T-helper 1 cell treated with Interleukin-12 subunit alpha and Interleukin-12 subunit beta and Interleukin-4 antibody, amounts not matched to agents 30 ng/mL and 1 ng/mL, for 36 hours (primary cell): ENCODE data around the gene FAM13A. TPM values are rescaled to one million over a fixed set of nuclear protein-coding genes. Genes with fewer than 3 reads are reported as not detected.
"Not testable (repeated sequence)": the region's sequence is repeated elsewhere in the genome, so short reads cannot be mapped to it uniquely, and the experiment has no call there.

ENCODE experiments used
- intact Hi-C: fragments of 100-400 bp; cut with micrococcal nuclease; formaldehyde crosslinking; loops from one replicate; pipeline ENCODE4 v1.15.1; 2024
- total RNA-seq: library from RNA; stranded (reverse); gene quantifications from 2 replicates; pipeline ENCODE4 v1.2.3, GENCODE V29; 2022

FAM13A gene
- total RNA-seq, 1 donor from 2014 or later = 16.6 TPM

DNA sequence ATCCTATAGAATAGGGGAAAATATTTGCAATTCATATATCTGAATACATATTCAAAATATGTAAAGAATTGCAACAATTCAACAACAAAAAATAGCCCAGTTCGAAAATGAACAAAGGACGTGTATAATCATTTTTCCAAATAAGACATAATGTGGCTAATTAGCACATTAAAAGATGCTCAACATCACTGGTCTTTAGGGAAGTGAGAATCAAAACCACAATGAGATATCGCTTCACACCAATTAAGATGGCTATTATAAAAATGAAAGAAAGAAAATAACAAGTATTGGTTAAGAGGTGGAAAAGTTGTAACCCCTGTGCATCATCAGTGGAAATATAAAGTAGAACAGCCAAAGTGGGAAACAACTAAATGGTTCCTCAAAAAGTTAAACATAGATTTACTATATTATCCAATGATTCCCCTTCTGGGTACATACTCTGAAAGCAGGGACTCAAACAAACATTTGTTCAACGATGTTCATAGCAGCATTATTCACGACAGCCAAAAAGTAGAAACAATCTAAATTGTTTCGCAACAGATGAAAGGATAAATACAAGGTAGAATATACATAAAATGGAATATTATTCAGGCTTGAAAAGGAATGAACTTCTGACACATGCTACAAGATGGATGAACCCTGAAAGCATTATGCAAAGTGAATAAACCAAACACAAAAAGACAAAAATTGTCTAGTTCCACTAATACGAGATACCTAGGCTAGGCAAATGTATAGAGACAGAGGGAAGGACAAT lies 12.7 kb downstream of the FAM13A start:
- intact Hi-C loops = no loop called here

DNA sequence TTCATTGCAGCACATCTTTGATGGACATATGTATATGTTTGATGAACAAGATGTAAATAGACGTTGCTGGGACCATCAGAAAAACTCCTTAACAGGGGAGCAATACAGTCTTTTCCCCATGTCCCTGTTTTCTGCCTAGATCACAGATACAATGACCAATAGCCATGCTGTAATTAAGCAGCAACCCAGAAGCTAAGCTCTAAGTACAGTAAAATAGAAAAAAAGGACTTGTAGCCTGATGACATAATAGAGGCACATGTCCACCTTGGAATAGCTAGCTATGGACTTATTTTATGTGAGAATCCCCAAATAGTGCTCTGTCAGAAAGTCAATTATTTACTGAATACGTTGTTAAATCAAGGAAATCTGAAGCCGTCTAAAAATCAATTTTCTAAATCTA lies 14.9 kb downstream of the FAM13A start:
- intact Hi-C loops = no loop called here

DNA sequence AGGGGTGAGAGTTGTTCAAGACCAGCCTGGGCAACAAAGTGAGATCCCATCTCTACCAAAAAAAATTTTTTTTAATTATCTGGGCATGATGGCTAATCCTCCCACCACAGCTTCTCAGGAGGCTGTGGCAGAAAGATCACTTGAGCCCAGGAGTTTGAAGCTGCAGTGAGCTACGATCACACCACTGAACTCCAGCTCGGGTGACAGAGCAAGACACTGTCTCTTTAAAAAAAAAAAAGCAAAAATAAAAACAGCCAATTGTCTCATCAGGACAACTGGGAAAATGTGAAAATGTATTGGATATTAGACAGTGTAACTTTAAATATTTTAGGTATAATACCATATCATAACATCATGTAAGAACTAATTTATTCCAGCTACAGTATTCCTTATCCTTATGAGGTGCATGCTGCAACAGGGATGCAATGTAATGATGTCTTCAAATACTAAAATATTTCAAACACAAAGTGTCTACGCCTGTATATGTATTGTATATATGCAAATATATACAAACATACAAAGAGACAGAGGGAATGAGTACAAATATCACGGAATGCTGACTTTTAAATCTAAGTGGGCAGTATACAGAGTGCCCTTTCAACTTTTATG lies 17.2 kb downstream of the FAM13A start:
- intact Hi-C loops = no loop called here

DNA sequence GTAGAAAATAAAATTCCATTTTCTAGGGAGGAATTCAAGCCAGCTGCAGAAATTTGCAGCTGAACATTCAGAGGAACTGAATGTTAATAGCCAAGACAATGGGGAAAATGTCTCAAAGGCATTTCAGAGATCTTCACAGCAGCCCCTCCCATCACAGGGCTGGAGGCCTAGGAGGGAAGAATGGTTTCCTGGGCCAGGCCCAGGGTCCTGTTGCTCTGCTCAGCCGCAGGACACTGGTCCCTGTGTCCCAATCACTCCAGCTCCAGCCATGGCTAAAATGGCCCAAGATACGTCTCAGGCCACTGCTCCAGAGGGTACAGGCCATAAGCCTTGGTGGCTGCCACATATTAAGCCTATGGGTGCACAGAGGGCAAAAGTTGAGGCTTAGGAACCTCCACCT lies 20.4 kb downstream of the FAM13A start:
- intact Hi-C loops = no loop called here

DNA sequence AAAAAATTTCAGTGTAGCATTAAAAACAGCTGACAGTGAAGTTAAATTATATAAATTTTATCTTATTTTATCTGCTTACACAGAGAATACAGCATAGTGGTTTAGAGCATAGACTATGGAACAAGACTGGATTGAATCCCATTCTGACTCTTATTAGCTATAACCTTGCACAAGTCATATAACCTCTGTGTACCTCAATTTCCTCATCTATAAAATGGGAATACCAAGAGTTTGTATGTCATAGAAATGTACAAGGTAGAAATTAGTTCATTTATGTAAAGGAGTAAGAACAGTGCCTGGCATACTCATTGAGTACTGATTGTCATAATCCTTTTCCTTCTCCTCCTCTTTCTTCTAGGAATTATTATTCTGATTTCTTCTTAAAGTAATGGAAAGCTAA lies 25.7 kb downstream of the FAM13A start:
- intact Hi-C loops = no loop called here

DNA sequence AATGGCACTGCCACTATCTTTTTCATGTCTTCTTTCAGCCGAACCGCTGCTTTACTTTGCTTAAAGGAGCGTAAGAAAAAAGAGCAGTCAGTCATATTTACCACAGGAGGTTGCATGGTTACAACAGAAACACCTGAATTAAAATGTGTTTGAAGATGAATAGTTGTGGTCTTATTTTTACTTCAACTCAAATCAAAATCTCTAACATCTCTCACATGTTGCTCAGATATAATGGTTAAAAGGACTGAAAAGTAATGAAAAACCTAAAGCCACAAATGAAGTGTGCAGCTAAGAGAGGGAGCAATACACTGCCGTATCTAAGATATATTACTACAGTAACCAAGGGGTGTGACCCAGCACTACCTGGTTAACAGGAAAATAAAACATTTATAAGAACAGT lies 27.4 kb downstream of the FAM13A start:
- intact Hi-C loops = no loop called here

DNA sequence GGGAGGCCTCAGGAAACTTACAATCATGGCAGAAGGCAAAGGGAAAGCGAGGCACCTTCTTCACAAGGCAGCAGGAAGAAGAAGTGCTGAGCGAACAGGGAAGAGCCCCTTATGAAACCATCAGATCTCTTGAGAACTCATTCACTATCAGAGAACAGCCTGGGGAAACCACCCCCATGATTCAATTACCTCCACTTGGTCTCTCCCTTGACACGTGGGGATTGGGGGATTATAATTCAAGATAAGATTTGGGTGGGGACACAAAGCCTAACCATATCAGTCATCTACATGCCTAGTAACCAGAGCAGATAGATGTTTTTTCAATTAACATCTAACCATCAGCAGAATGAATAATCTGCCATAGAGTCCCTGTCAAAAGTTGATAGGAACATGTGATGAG lies 30.4 kb downstream of the FAM13A start:
- intact Hi-C loops = no loop called here

DNA sequence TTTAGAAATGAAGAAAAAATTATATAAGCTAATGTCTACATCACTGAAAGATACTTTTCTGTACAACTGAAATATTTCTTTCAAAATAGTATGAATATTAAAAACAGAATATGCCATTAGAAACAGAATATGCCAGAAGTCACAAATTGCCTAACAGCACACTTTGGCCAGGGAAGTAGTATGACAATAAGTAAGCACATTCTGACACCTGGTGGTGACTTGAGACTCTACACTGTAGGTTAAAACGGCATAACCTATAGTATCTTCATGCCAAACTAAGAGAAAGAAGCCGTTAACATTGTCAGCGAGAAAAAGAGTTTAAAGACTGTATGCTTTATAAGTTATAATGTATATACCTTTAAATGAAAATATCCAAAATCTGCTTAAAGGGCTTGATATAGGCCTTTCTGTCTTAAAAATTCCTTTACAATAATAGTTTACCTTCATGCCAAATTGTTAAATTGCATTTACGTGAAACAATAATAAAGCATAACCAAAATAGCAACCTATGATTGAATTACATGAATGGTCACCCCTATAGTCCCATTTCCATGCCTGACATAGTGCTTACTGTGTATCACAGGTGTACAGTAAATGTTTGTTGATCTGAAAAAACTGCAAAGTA lies 32.8 kb downstream of the FAM13A start:
- intact Hi-C loops = loop anchor here (1.0 to 2.0 kb wide), 8 partner anchors 87 to 805 kb away; partner anchors contain the start of genes HERC3, HERC5 and TIGD2

DNA sequence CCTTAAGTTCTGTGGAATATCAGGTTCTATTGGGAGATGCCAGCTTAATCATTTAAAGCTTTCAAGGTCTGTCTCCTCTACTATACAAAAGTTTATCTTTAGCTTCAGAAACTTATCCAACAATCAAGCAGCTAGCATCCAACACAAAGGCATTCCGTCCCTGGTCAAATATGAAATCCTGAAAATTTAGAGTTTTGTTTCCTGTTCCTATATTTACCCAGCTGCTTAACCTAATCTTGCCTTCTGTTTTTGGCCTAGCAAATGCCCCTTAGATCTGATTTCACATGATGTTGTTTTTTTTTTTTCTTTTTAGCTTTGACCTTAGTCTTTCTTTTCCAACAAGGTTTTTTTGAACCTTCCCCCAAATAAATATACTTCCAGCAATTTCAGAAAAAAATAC lies 33.8 kb downstream of the FAM13A start:
- intact Hi-C loops = loop anchor here (1.0 kb wide), 1 partner anchor 350 kb away; no protein-coding TSS in a partner anchor

DNA sequence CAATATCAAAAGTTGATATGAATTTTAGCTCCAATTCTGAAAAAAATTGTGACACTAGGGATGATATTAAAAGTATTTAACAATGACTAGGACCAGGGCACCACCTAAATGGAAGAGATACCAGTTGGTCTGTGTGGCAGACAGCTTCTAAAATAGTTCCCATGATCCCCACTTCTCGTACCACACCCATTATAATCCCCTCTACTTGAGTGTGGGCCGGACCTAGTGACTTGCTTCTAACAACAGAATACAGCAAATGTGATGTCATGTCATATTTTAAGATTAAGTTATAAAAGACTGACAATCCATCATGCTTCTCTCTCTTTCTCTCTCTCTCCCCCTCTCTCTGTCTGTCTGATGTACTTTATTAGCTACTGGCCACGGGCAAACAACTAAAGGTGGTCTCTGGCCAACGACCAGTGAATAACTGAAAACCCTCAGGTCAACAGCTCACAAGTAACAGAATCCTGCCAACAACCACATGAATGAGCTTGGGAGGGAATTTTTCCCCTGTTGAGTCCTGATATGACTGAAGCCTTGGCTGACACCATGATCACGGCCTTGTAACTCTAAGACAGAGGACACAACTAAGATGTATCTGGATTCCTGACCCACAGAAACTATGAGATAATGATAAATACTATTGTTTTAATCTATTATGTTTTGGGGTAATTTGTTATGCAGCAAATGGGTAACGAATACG lies 34.4 kb downstream of the FAM13A start:
- intact Hi-C loops = loop anchor here (1.0 kb wide), 1 partner anchor 349 kb away; no protein-coding TSS in a partner anchor

DNA sequence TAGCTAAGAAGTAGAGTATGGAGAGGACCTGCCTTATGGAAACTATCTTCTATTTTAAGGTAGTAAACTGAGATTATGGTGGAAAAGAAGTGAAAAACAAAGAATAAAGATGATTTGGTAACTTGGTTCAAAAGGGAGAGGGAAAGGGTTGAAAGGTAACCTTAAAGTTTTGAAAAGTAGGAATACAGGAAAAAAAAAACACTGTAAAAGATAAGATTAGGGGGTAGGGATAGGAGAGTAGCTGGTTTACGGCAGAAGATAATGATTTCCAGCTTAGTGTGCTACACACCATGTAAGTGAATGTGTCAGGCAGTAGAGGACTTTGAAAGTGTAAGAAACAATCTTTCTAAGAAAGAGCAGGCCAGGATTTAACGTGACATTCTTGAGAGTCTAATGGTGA lies 35.3 kb downstream of the FAM13A start:
- intact Hi-C loops = no loop called here

DNA sequence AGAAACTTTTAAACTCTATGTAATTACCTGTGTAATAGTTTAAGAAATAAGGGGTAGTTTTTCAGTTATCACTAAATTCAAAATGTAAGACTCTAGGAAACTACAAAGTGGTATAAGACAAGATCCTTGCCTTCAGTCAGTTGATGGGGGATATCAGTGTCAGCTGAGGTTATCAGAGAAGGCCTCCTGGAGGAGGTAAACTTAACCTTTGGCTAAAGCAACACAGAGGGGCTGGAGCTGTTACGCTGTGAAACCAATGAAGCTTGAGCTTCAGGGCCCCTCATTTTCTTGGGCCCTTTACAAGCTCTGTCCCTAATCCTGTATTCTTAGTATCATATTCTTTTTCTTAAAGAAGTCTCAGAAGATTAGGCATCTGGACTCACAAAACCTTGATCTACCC lies 35.9 kb downstream of the FAM13A start:
- intact Hi-C loops = no loop called here

DNA sequence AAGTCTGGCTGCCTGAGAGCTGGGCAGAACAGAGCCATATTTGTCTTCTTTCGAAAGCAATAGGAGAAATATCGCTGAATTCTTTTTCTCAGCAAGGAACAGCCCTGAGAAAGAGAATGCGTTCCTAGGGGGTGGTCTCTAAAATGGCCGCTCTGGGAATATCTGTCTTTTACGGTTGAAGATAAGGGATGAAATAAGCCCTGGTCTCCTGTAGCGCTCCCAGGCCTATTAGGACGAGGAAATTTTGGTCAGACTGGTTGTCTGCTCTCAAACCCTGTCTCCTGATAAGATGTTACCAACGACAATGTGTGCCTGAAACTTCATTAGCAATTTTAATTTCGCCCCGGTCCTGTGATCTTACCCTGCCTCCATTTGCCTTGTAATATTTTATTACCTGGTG lies 42.1 kb downstream of the FAM13A start:
- intact Hi-C loops = not testable (repeated sequence)

DNA sequence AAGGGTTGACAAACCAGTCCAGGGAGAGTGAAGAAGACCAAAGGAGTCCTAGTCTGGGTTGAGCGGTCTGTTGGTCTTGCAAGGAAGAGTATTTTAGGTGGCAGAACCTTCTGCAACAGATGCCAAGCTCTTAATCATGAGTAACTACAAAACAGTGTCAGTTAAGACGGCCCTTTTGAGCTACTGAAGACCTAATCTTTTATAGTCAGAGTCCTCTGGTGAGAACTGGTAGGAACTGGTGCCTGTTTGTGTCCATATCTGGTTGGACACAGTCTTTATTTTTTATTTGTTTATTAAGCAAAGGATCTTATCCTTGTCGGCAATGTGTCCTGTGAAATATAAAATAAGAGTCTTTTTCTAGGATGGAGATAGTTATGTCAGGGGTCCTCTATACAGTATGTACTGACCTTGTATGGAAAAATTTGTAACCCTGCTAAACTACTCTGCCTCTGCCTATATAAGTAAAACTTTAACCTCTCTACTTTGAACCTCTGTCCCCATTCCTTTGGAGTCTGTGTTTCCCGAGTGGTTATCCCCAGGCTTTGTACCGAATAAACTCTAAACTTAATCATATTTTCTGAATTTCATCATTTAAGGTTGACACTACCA lies 47.1 kb downstream of the FAM13A start:
- intact Hi-C loops = no loop called here

DNA sequence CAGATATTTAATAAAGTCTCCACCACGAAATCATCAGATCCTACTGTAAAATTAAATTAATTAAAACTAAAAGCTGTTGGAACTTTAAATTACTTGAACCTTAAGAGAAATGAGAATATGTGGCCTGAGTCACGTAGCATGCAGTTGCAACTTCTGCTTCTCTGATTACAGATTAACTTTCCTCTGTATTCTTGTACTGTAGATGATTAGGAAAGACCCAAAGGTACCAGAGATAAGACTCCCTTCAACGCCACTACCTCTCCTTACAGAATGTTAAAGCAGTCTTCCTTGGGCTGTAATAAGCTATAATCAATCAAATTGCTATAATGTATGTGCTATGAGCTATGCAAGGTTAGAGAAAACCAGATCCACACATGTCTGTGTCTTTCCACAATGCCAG lies 47.9 kb downstream of the FAM13A start:
- intact Hi-C loops = no loop called here

DNA sequence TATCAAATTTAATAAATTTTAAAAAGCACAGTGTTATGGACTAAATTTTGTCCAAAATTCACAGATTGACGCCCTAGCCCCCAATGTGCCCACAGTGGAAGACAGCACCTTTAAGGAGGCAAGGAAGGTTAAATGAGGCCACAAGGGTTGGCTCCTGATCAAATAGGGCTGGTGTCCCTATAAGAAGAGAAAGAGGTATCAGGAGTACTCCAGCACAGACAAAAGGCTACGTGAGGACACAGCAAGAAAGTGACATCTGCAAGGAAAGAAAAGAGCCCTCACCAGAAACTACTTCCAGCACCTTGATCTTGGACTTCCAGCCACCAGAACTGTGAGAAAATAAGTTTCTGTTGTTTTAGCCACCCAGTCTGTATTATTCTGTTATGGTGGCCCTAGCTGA lies 48.8 kb downstream of the FAM13A start:
- intact Hi-C loops = no loop called here

DNA sequence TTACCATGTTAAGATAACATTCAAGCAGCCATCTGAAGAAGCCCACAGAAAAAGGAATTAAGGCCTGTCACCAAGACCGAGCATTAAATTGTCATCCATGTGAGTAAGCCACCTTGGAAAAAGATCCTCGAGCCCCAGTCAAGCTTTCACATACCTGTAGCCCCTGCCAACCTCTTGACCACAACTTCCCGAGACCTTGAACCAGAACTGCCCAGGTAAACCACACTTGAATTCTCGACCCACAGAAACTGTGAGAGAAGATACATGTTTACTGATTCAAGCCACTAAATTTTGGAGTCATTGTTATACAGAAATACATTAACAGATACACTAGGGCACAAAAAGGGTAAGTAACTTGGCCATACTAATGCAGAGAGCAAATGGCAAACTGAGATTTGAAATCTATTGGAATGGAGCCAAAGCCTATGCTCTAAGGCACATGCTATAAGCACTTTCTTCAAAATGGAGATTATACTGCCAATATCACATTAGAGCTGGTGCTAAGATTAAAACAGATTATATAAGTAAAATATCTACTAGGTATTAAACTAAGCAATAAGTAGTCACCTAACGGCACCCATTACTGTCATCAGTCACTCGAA lies 49.5 kb downstream of the FAM13A start:
- intact Hi-C loops = no loop called here

DNA sequence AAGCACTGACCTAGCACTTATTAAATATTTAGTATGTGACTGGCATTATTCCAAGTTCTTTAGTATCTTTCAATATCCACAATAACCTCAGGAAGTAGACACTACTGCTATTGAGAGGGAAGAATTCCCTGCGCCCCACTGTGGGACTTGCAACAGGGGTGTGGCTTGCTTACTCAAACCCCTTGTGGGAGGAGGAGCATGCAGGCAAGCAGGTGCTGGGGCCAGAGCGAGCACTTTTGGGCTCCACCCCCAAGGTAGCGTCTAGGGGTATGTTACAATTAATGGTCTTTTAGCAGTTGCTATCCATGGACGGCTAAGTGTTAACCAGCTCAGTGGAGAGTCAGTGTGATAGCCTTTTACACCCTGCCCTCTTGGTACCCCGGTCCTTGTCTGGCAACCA lies 50.7 kb downstream of the FAM13A start:
- intact Hi-C loops = no loop called here

DNA sequence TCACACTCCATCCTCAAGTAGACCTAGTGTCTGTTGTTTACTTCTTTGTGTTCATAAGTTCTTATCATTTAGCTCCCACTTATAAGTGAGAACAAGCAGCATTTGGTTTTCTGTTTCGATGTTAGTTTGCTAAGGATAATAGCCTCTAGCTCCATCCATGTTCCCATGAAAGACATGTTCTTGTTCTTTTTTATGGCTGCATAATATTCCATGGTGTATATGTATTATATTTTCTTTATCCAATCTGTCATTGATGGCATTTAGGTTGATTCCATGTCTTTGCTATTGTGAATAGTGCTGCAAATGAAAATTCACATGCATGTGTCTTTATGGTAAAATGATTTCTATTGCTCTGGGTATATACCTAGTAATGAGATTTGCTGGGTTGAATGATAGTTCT lies 51.9 kb downstream of the FAM13A start:
- intact Hi-C loops = not testable (repeated sequence)

DNA sequence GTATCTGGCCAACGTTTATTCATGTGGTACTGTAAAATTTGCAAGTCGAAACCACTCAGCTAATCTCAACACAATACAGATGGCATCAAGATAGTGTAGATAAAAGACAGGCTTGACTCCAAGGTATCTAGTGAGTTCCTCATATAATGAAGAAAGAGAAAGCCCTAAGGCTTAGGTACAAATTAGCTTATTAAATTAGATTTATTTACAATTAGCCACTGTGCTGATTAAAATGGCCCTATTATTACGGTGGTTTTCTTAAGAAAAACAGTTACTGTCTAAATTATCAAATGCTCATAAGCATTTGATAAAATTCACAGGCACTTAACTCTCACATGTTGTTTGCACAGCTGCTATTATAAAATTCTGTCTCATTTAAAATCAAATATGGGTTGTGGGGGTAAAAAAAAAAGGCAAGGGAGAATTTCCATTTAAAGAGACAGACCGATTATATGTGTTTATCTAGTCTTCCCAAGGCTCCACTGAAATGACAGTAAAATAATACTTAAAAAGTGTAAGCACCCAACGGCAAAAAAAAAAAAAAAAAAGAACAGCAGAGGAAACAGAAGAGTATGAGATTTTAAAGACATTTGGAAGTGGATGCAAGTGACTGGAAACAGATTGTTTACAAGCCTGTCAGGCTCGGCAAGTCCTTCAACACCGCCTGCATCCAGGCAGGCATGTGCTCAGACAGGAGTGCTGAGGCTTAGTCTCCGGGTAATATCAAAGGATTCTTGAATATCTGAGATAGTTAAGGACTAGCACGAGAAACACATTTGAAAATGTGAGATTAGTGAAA lies 55.1 kb downstream of the FAM13A start:
- intact Hi-C loops = no loop called here
